ENCODE data around the gene C20orf144. TPM values are rescaled to one million over a fixed set of nuclear protein-coding genes. Genes with fewer than 3 reads are reported as not detected.

The C20orf144 gene
- total RNA-seq, 2 experiments from 2014 or later: 0.42 to 0.44 TPM

Other genes starting within 250 kb of the C20orf144 start
- gene SNTA1, start 218.6 kb upstream of the C20orf144 start, total RNA-seq (2014; rRNA removed; shearing (Covaris generic)): 44.8 and 46.5 TPM in 2 replicates
- 36.6 and 42.1 TPM in 2 replicates for gene SNTA1, start 218.6 kb upstream of the C20orf144 start, total RNA-seq (2022)
- 32.9 and 38.5 TPM in 2 replicates for gene CBFA2T2, start 172.2 kb upstream of the C20orf144 start, total RNA-seq (2014; rRNA removed; shearing (Covaris generic))
- 20.7 and 22.2 TPM in 2 replicates for gene CBFA2T2, start 172.2 kb upstream of the C20orf144 start, total RNA-seq (2022)
- gene ACTL10, start 4.6 kb downstream of the C20orf144 start, total RNA-seq (2014; rRNA removed; shearing (Covaris generic)): 7.4 and 11.7 TPM in 2 replicates
- 5.1 and 5.6 TPM in 2 replicates for gene ACTL10, start 4.6 kb downstream of the C20orf144 start, total RNA-seq (2022)
- gene NECAB3, start 12.1 kb downstream of the C20orf144 start, total RNA-seq (2014; rRNA removed; shearing (Covaris generic)): 48.2 and 62.4 TPM in 2 replicates
- 71.3 and 79.4 TPM in 2 replicates for gene NECAB3, start 12.1 kb downstream of the C20orf144 start, total RNA-seq (2022)
- 128 and 135 TPM in 2 replicates for gene E2F1, start 24.1 kb downstream of the C20orf144 start, total RNA-seq (2014; rRNA removed; shearing (Covaris generic))
- gene E2F1, start 24.1 kb downstream of the C20orf144 start, total RNA-seq (2022): 148 and 168 TPM in 2 replicates
- 3.1 and 4.2 TPM in 2 replicates for gene PXMP4, start 58.0 kb downstream of the C20orf144 start, total RNA-seq (2014; rRNA removed; shearing (Covaris generic))
- gene PXMP4, start 58.0 kb downstream of the C20orf144 start, total RNA-seq (2022): 7.8 and 8.2 TPM in 2 replicates
- gene ZNF341, start 69.7 kb downstream of the C20orf144 start, total RNA-seq (2014; rRNA removed; shearing (Covaris generic)): 3.2 and 3.4 TPM in 2 replicates
- 6.8 and 7.7 TPM in 2 replicates for gene ZNF341, start 69.7 kb downstream of the C20orf144 start, total RNA-seq (2022)
- 32.4 and 46.6 TPM in 2 replicates for gene CHMP4B, start 149.0 kb downstream of the C20orf144 start, total RNA-seq (2014; rRNA removed; shearing (Covaris generic))
- 80.4 and 84.2 TPM in 2 replicates for gene CHMP4B, start 149.0 kb downstream of the C20orf144 start, total RNA-seq (2022)